KOPT-K1 (cell line): Measurements from ENCODE around the gene TENT4B.
"Not testable (repeated sequence)": the region's sequence is repeated elsewhere in the genome, so short reads cannot be mapped to it uniquely, and the experiment has no call there.

ENCODE experiments used
- H3K27ac ChIP-seq: fragments of 200-600 bp; sonication (generic); 2 replicates; pipeline ENCODE4 v1.5.1; 2016; ENCODE audit warnings: antibody characterized with exemption, mild to moderate bottlenecking, low read depth, low read length; ENCODE audit not compliant: poor library complexity, severe bottlenecking
- H3K36me3 ChIP-seq: fragments of 200-600 bp; sonication (generic); 2 replicates; pipeline ENCODE4 v1.5.1; 2017; ENCODE audit warnings: antibody characterized with exemption, mild to moderate bottlenecking, low read length, moderate library complexity; ENCODE audit not compliant: insufficient read depth
- H3K9me3 ChIP-seq: fragments of 200-600 bp; sonication (generic); 2 replicates; pipeline ENCODE4 v1.5.1; 2017; ENCODE audit warnings: antibody characterized with exemption, low read length, mild to moderate bottlenecking; ENCODE audit not compliant: insufficient read depth, poor library complexity, severe bottlenecking

TENT4B gene

GRCh38 chr16:50227120-50227519, 74.0 kb downstream of the TENT4B start:
- H3K36me3 ChIP-seq = peaks cover 68% of the 10 kb centered on the region
- H3K27ac ChIP-seq = no peak overlapping the region
- H3K9me3 ChIP-seq = no peaks in the 10 kb centered on the region

DNA sequence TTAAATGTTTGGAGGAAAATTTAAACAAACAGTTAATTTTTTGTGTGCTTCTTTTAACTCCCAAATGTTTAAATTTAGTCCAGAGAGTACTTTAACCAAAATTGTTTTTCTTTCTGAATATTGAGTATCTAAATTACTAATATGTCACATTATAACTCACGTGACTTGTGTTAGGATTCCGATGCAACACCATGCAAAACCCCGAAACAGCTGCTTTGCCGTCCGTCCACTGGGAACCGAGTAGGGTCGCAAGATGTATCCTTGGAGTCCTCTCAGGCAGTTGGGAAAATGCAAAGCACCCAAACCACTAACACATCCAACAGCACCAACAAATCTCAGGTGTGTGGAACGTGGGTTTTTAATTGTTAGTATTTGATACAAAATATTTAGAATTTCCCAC, 74.6 kb downstream of the TENT4B start:
- peaks cover 63% of the 10 kb centered on the region for H3K36me3 ChIP-seq
- no peaks in the 10 kb centered on the region for H3K9me3 ChIP-seq
- H3K27ac ChIP-seq = no peak overlapping the region

DNA sequence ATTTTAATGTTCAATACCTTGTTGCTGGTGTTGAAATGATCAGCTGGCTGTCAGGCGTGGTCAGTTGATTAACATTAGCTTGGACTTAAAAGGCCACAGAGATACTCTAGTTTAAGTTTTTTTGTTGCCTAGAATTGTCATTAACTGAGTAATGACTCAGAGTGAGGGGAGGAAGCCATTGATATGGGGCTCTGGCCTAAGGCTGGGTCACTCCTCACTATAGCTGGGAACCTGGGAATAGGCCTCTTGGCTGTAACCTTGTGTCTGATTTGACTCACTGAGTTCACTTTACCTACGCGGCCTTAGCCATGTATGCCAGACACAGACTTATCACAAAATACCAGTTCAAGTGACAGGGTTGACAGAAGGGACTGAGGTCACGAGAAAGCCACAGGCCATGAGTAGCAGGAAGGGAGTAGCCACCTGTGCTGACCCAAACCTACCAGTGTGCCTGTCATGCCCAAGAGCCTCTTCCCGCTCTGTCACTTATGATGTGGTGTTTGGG, 75.3 kb downstream of the TENT4B start:
- H3K27ac ChIP-seq = no peak overlapping the region
- peaks cover 55% of the 10 kb centered on the region for H3K36me3 ChIP-seq
- H3K9me3 ChIP-seq = no peaks in the 10 kb centered on the region

GRCh38 chr16:50229149-50229726, 76.1 kb downstream of the TENT4B start:
- Histone ChIP-seq H3K27ac (no peak overlapping the region), H3K9me3 (no peaks in the 10 kb centered on the region), H3K36me3 (peaks cover 53% of the 10 kb centered on the region)

DNA sequence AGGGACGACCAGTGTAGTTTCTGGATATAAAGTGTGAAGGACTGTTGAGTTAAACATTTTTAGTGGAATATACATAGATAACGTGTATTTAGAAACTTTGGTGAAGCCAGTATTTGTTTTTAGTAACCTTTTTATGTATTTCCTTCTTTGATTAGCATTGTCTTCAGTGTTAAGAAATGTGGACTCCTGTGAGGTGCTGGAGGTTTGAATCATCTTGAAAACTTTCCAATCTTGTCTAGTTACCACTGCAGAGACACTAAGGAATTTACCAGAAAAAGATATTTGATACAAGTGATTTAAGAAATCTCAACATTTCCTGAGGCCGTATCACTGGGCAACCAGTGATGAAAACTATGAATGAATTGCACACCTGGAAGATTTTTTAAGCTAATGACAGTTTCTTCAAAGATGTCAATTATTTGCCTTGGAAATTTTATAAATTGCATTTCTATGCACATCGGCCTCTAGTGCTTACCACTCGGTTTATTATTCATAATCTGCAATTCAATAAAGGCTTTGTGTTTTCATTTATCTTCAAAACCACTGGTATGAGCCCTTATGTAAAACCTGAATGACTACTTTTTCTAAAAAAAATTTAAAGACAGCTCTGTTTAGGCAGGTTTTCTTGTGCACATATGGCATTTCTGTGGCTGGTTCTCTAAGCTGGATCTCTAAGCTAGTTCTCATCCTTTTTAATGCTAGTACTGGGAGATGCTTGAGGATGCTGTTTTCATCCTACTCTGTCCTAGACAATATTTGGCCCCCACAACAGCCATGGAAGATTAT, 81.9 kb downstream of the TENT4B start:
- no peak overlapping the region for H3K27ac ChIP-seq
- H3K36me3 ChIP-seq = no peaks in the 10 kb centered on the region
- H3K9me3 ChIP-seq = no peaks in the 10 kb centered on the region

DNA sequence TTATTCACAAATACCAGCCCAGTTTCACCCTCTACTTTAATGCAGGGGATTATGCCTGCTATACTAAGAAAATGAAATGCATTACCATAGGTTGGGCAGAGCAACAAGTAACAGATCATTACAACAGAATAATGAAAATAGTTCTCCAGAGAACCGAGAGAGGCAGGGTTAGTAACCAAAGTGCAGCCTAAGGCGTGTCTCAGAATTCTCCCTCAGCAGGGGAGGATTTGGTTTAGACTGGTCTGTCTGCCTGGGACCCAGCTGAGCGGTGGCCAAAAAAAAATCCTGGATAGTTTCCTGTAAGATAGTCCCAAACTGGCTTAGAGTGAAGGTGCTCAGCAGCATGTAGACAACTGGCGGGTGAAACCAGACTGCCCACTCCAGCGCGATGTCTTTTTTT, 82.5 kb downstream of the TENT4B start:
- Histone ChIP-seq H3K27ac (no peak overlapping the region), H3K9me3 (no peaks in the 10 kb centered on the region), H3K36me3 (no peaks in the 10 kb centered on the region)

DNA sequence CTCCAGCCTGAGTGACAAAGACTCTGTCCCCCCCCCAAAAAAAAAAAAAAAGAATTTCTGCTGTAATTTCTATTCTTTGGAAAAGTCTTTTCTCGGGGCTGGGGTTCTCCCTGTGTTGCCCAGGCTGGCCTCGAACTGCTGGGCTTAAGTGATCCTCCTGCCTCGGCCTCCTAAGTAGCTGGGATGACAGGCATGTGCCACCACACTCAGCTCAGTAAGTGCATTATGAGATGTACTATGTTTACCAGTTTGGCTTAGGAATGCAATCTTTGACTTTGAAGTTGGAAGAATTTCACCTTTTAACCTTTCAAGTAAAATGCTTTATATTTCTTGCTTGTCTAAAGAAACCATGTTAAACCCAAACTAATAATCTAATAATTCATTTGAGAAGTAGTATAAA, 85.2 kb downstream of the TENT4B start:
- Histone ChIP-seq H3K9me3 (no peaks in the 10 kb centered on the region), H3K36me3 (no peaks in the 10 kb centered on the region), H3K27ac (no peak overlapping the region)

- Histone ChIP-seq H3K9me3 (no peaks in the 10 kb centered on the region), H3K36me3 (no peaks in the 10 kb centered on the region), H3K27ac (no peak overlapping the region)
These were observed 85.8 kb downstream of the TENT4B start for GRCh38 chr16:50238868-50239301.

- not testable (repeated sequence) for H3K36me3 ChIP-seq, H3K27ac ChIP-seq, H3K9me3 ChIP-seq
These were observed 89.9 kb downstream of the TENT4B start for GRCh38 chr16:50243024-50243423.

DNA sequence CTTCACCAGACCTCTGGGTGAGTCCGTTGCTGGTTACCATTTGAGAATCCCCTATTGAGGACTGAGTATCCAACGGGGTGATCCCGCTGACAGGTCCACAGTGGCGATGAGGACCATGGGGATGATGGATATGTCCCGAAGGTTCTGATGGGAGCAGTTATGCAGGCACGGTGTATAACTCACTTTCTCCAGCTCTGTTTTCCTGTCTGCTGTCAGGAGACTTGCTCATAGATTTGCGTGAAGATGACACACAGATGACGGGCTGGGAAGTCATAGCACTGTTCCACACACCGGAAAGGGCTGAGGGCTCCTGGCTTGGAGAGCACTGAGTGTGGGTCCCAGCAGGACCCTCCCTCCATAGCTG, 91.0 kb downstream of the TENT4B start:
- H3K27ac ChIP-seq = no peak overlapping the region
- H3K9me3 ChIP-seq = no peaks in the 10 kb centered on the region
- H3K36me3 ChIP-seq = no peaks in the 10 kb centered on the region

- H3K36me3 ChIP-seq = no peaks in the 10 kb centered on the region
- H3K9me3 ChIP-seq = no peaks in the 10 kb centered on the region
- H3K27ac ChIP-seq = no peak overlapping the region
These were observed 91.7 kb downstream of the TENT4B start for GRCh38 chr16:50244504-50245416.

- H3K9me3 ChIP-seq = no peaks in the 10 kb centered on the region
- H3K27ac ChIP-seq = no peak overlapping the region
- H3K36me3 ChIP-seq = no peaks in the 10 kb centered on the region
These were observed 92.6 kb downstream of the TENT4B start for GRCh38 chr16:50245417-50246298.

DNA sequence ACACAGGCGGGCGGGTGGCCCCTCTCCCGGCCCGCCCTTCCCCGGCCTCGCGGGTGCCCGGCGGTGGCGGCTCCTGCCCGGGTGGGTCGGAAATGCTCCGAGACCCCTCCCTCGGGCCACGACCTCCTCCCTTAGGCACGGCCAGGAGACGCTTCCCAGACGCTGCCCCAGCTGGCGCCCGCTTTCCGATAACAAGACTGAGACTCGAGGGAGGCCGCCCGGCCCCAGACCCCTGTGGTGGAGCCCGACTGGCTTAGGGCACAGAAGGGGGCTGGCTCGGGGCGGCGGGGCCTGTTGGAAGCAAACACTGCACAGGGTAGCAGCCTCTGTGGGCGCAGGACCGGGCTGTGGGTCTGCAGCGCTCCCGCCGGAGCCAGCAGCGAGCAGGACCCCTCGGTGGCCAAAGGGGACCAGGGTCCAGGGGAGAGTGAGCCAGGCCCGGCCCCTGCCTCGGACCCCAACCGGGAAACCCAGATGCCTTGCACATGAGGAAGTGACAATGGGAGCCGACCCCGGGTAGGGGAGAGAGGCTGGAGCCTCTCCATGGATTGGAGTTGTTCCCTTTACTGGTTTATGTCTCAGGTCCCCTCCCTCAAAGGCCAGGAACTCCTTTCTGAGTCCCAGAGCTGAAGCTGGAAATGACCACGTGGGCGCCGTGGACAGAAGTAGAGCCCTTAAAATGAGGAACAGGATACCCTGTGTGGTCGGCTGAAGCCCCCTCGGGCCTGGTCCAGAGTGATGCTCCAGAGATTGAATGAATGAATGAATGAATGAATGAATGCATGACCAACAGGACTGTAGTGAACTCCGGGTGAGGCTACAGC, 93.4 kb downstream of the TENT4B start:
- Histone ChIP-seq H3K27ac (no peak overlapping the region), H3K36me3 (no peaks in the 10 kb centered on the region), H3K9me3 (no peaks in the 10 kb centered on the region)
